H9 (cell line): Measurements from ENCODE around the gene RPS27L. TPM values are rescaled to one million over a fixed set of nuclear protein-coding genes. Genes with fewer than 3 reads are reported as not detected.

Experiments used
- DNase-seq: peaks from one replicate; pipeline ENCODE4 v3.0.0-alpha.2; 2017
- H2AFZ ChIP-seq: one replicate; pipeline ENCODE4 v1.6.1; 2013; ENCODE audit warnings: mild to moderate bottlenecking, low read length, control low read depth, moderate library complexity
- H2AK5ac ChIP-seq: 2 replicates; pipeline ENCODE4 v1.6.1; 2013; ENCODE audit warnings: low read length, control low read depth, mixed read lengths; ENCODE audit not compliant: insufficient read length
- H2BK120ac ChIP-seq: one replicate; pipeline ENCODE4 v1.6.1; 2013; ENCODE audit warnings: low read depth, mild to moderate bottlenecking, low read length, control low read depth, inconsistent platforms; ENCODE audit not compliant: poor library complexity, severe bottlenecking
- H2BK12ac ChIP-seq: 2 replicates; pipeline ENCODE4 v1.6.1; 2013; ENCODE audit warnings: low read length, control low read depth, mixed read lengths, low read depth; ENCODE audit not compliant: insufficient read length
- H2BK15ac ChIP-seq: 2 replicates; pipeline ENCODE4 v1.6.1; 2013; ENCODE audit warnings: low read depth, low read length, control low read depth
- H2BK20ac ChIP-seq: one replicate; pipeline ENCODE4 v1.6.1; 2013; ENCODE audit warnings: low read depth, mild to moderate bottlenecking, low read length, control low read depth, inconsistent platforms; ENCODE audit not compliant: poor library complexity, severe bottlenecking
- H2BK5ac ChIP-seq: 2 replicates; pipeline ENCODE4 v1.6.1; 2013; ENCODE audit warnings: low read length, control low read depth, mixed read lengths; ENCODE audit not compliant: insufficient read length
- H3K14ac ChIP-seq: 2 replicates; pipeline ENCODE4 v1.6.1; 2013; ENCODE audit warnings: low read length, control low read depth; ENCODE audit not compliant: insufficient read depth
- H3K18ac ChIP-seq: 2 replicates; pipeline ENCODE4 v1.6.1; 2013; ENCODE audit warnings: low read depth, mild to moderate bottlenecking, mixed read lengths, low read length, control low read depth; ENCODE audit not compliant: insufficient read length
- H3K23ac ChIP-seq: 2 replicates; pipeline ENCODE4 v1.6.1; 2013; ENCODE audit warnings: low read length, control low read depth, mixed read lengths, low read depth; ENCODE audit not compliant: insufficient read length
- H3K23me2 ChIP-seq: 2 replicates; pipeline ENCODE4 v1.6.1; 2013; ENCODE audit warnings: low read depth, mild to moderate bottlenecking, mixed read lengths, low read length, control low read depth; ENCODE audit not compliant: insufficient read length, poor library complexity, severe bottlenecking
- H3K27ac ChIP-seq: 2 replicates; pipeline ENCODE4 v1.5.1; 2013; ENCODE audit warnings: low read length, control low read depth, mixed read lengths, low read depth; ENCODE audit not compliant: insufficient read length
- H3K27me3 ChIP-seq: 2 replicates; pipeline ENCODE4 v1.6.1; 2013; ENCODE audit warnings: low read length, control low read depth, inconsistent platforms; ENCODE audit not compliant: insufficient read depth
- H3K4ac ChIP-seq: 2 replicates; pipeline ENCODE4 v1.6.1; 2013; ENCODE audit warnings: low read depth, mild to moderate bottlenecking, control low read depth, inconsistent platforms, low read length, moderate library complexity
- H3K4me1 ChIP-seq: 2 replicates; pipeline ENCODE4 v1.6.1; 2013; ENCODE audit warnings: low read length, control low read depth, inconsistent platforms; ENCODE audit not compliant: insufficient read depth
- H3K4me2 ChIP-seq: 2 replicates; pipeline ENCODE4 v1.6.1; 2013; ENCODE audit warnings: low read length, control low read depth, mixed read lengths; ENCODE audit not compliant: insufficient read length, insufficient read depth
- H3K56ac ChIP-seq: 2 replicates; pipeline ENCODE4 v1.6.1; 2013; ENCODE audit warnings: low read depth, mild to moderate bottlenecking, mixed read lengths, low read length, control low read depth; ENCODE audit not compliant: insufficient read length
- H3K79me1 ChIP-seq: 2 replicates; pipeline ENCODE4 v1.6.1; 2013; ENCODE audit warnings: low read depth, mild to moderate bottlenecking, moderate library complexity, low read length, control low read depth, inconsistent platforms; ENCODE audit not compliant: insufficient read depth, poor library complexity, severe bottlenecking
- H3K79me2 ChIP-seq: 2 replicates; pipeline ENCODE4 v1.6.1; 2013; ENCODE audit warnings: low read length, control low read depth, inconsistent platforms; ENCODE audit not compliant: insufficient read depth
- H3K9ac ChIP-seq: 2 replicates; pipeline ENCODE4 v1.6.1; 2013; ENCODE audit warnings: low read length, control low read depth, mixed read lengths; ENCODE audit not compliant: insufficient read length; ENCODE audit errors: extremely low read depth
- H3K9me3 ChIP-seq: one replicate; pipeline ENCODE4 v1.6.1; 2013; ENCODE audit warnings: low read depth, low read length, inconsistent platforms; ENCODE audit not compliant: control insufficient read depth
- H3T11ph ChIP-seq: one replicate; pipeline ENCODE4 v1.6.1; 2013; ENCODE audit warnings: mild to moderate bottlenecking, low read length, control low read depth, inconsistent platforms
- H4K20me1 ChIP-seq: one replicate; pipeline ENCODE4 v1.6.1; 2013; ENCODE audit not compliant: control insufficient read depth, insufficient read length, insufficient read depth
- H4K5ac ChIP-seq: 2 replicates; pipeline ENCODE4 v1.6.1; 2013; ENCODE audit warnings: low read depth, mild to moderate bottlenecking, mixed read lengths, low read length, control low read depth; ENCODE audit not compliant: insufficient read length
- H4K8ac ChIP-seq: replicated peaks from 2 replicates; pipeline ENCODE4 v1.6.1; 2013; ENCODE audit warnings: low read length, control low read depth, mixed read lengths, low read depth; ENCODE audit not compliant: insufficient read length
- H4K91ac ChIP-seq: 2 replicates; pipeline ENCODE4 v1.6.1; 2013; ENCODE audit warnings: low read depth, mild to moderate bottlenecking, moderate library complexity, mixed read lengths, low read length, control low read depth; ENCODE audit not compliant: insufficient read length
- H3K27ac Mint-ChIP-seq, 3 experiments: 2 replicates in 2 of 3; 3 replicates in 1 of 3; pipeline ENCODE4 v1.8.0; 2020 to 2021; ENCODE audit warnings: mixed read lengths in 3 of 3, mild to moderate bottlenecking in 1 of 3, moderate library complexity in 1 of 3
- H3K27me3 Mint-ChIP-seq: 2 replicates; pipeline ENCODE4 v1.8.0; 2021; ENCODE audit warnings: low read depth, mild to moderate bottlenecking, moderate library complexity, mixed read lengths
- H3K36me3 Mint-ChIP-seq, 3 experiments: 2 replicates in 2 of 3; 3 replicates in 1 of 3; pipeline ENCODE4 v1.8.0; 2020 to 2021; ENCODE audit warnings: low read depth in 3 of 3, mixed read lengths in 3 of 3; ENCODE audit not compliant: insufficient read depth in 1 of 3
- H3K4me1 Mint-ChIP-seq, 2 experiments: 2 replicates each; pipeline ENCODE4 v1.8.0; 2020; ENCODE audit warnings: mixed read lengths in 2 of 2
- H3K4me3 Mint-ChIP-seq, 2 experiments: 2 replicates in 1 of 2; 3 replicates in 1 of 2; pipeline ENCODE4 v1.8.0; 2020 to 2021; ENCODE audit warnings: mild to moderate bottlenecking in 2 of 2, mixed read lengths in 2 of 2, moderate library complexity in 1 of 2
- H3K9me3 Mint-ChIP-seq, 2 experiments: 2 replicates in 1 of 2; 3 replicates in 1 of 2; pipeline ENCODE4 v1.8.0; 2020; ENCODE audit warnings: mild to moderate bottlenecking in 2 of 2, mixed read lengths in 2 of 2, moderate library complexity in 1 of 2
- CTCF ChIP-seq: fragments of 200-600 bp; sonication (generic); conservative IDR thresholded peaks from 3 replicates; pipeline ENCODE4 v1.8.0; 2021; ENCODE audit warnings: antibody characterized with exemption, mild to moderate bottlenecking
- WGBS: extraction: QIAGEN DNeasy Blood & Tissue Kit; methylation state at CpG from one replicate; pipeline ENCODE4 v1.1.7; 2013; ENCODE audit warnings: missing lambda C conversion rate, low lambda C conversion rate, mixed read lengths; ENCODE audit not compliant: insufficient read length; ENCODE audit errors: extremely low coverage; 5-methylcytosine and 5-hydroxymethylcytosine counted together
- total RNA-seq: library from RNA; stranded (reverse); gene quantifications from 2 replicates; pipeline ENCODE4 v1.2.1, GENCODE V29; 2021

Gene RPS27L
- total RNA-seq, 1 experiment from 2014 or later, result 180 TPM

DNA sequence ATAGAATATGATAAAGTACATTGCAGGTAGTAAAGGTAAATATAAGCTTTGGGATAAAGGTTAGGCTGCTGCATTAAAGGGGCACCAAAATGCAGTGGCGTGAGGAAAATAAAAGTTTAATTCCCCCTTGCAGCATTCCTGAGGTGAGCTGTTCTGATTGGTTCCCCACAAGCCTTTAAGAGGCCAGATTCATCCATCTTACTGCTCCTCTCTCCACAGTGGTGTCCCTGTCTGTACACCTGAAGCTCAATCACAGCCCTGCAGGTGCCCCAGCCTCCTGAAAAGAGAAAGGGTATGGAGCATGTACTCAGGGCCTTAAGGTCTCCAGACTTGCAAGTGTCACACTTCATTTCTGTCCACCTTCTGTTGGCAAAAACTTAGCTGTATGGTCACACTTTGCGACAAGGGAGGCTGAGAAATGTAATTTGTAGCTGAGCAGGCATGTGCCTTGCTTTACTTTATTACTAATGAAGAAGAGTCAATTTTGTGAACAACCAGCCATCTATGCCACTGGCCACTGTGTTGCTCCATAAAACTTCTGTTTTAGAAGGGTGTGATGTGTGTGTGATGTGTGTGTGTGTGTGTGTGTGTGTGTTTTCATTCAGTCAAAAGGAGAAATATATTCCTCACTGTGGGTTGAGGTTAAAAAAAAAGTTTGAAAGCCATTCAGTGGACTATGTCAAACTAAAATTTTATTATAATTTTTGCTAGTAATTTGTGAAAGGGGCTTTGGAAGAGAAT lies 22.9 kb downstream of the RPS27L start:
- Histone ChIP-seq H2BK120ac (no peak overlapping the region), H2AFZ (no peak overlapping the region), H3K14ac (no peak overlapping the region), H3K79me1 (no peaks in the 10 kb centered on the region), H3K4ac (no peak overlapping the region), H3K18ac (no peak overlapping the region), H3K56ac (no peak overlapping the region), H3K9ac (no peak overlapping the region), H2AK5ac (no peak overlapping the region), H3K9me3 (no peaks in the 10 kb centered on the region), H2BK15ac (no peak overlapping the region), H3K23ac (no peak overlapping the region), H3K27me3 (no peaks in the 10 kb centered on the region), H3T11ph (no peak overlapping the region), H2BK20ac (no peak overlapping the region), H3K4me1 (no peaks in the 10 kb centered on the region), H3K23me2 (no peaks in the 10 kb centered on the region), H2BK5ac (no peak overlapping the region), H4K91ac (no peak overlapping the region), H4K20me1 (no peaks in the 10 kb centered on the region), H4K5ac (no peak overlapping the region), H3K27ac (no peak overlapping the region), H3K79me2 (no peaks in the 10 kb centered on the region), H4K8ac (no peak overlapping the region), H3K4me2 (no peak overlapping the region), H2BK12ac (no peak overlapping the region)
- no peak overlapping the region for H3K4me3 Mint-ChIP-seq
- H3K36me3 Mint-ChIP-seq, result peaks cover 0 to 5% (median 4%) of the 10 kb centered on the region in 3 experiments; a peak in 3 of 7 replicates
- no peak for DNase-seq
- TF ChIP-seq CTCF, result no peak
- no peak overlapping the region; a peak in 1 of 7 replicates for H3K27ac Mint-ChIP-seq
- no CpG with 5 or more reads among the region's 2 CpGs for WGBS
- H3K9me3 Mint-ChIP-seq, result no peaks in the 10 kb centered on the region
- peaks cover 4 to 5% of the 10 kb centered on the region in 2 experiments; a peak in 2 of 4 replicates for H3K4me1 Mint-ChIP-seq
- no peaks in the 10 kb centered on the region for H3K27me3 Mint-ChIP-seq
